Trophoblast cell (in vitro differentiated cells and primary cell): ENCODE results near the gene RPTOR.

ENCODE experiments used
- DNase-seq, 2 donors: peaks; one replicate each; pipeline ENCODE4 v3.0.0-alpha.2; 2016
- H2AFZ ChIP-seq: 2 replicates; pipeline ENCODE4 v1.6.1; 2013; ENCODE audit warnings: low read length, moderate library complexity, mild to moderate bottlenecking; ENCODE audit not compliant: insufficient read depth, poor library complexity
- H2AK5ac ChIP-seq: 2 replicates; pipeline ENCODE4 v1.6.1; 2013; ENCODE audit warnings: mild to moderate bottlenecking, low read length
- H2BK120ac ChIP-seq: 2 replicates; pipeline ENCODE4 v1.6.1; 2013; ENCODE audit warnings: low read length, mild to moderate bottlenecking, moderate library complexity; ENCODE audit not compliant: insufficient read depth, poor library complexity
- H2BK12ac ChIP-seq: 2 replicates; pipeline ENCODE4 v1.6.1; 2013; ENCODE audit warnings: mild to moderate bottlenecking, low read length, moderate library complexity
- H2BK5ac ChIP-seq: 2 replicates; pipeline ENCODE4 v1.6.1; 2013; ENCODE audit warnings: low read length, low read depth, moderate library complexity, mild to moderate bottlenecking; ENCODE audit not compliant: poor library complexity
- H3K14ac ChIP-seq: 2 replicates; pipeline ENCODE4 v1.6.1; 2013; ENCODE audit warnings: mild to moderate bottlenecking, low read length
- H3K18ac ChIP-seq: 2 replicates; pipeline ENCODE4 v1.6.1; 2013; ENCODE audit warnings: mild to moderate bottlenecking, low read length
- H3K23ac ChIP-seq: 2 replicates; pipeline ENCODE4 v1.6.1; 2013; ENCODE audit warnings: low read length
- H3K27ac ChIP-seq: 2 replicates; pipeline ENCODE4 v1.5.1; 2013; ENCODE audit warnings: low read depth, mild to moderate bottlenecking, inconsistent platforms, low read length, moderate library complexity
- H3K27me3 ChIP-seq: 2 replicates; pipeline ENCODE4 v1.6.1; 2013; ENCODE audit warnings: inconsistent platforms, mild to moderate bottlenecking, low read length, moderate library complexity; ENCODE audit not compliant: insufficient read depth
- H3K36me3 ChIP-seq, 2 experiments: 1 replicate in 1 of 2; 2 replicates in 1 of 2; pipeline ENCODE4 v1.6.1; 2013; ENCODE audit warnings: low read length in 2 of 2, mild to moderate bottlenecking in 2 of 2, moderate library complexity in 1 of 2; ENCODE audit not compliant: insufficient read depth in 2 of 2, control insufficient read depth in 1 of 2
- H3K4ac ChIP-seq: 2 replicates; pipeline ENCODE4 v1.6.1; 2013; ENCODE audit warnings: low read depth, mild to moderate bottlenecking, low read length, moderate library complexity
- H3K4me1 ChIP-seq, 2 experiments: 1 replicate in 1 of 2; 2 replicates in 1 of 2; pipeline ENCODE4 v1.6.1; 2013; ENCODE audit warnings: low read length in 2 of 2, mild to moderate bottlenecking in 2 of 2, moderate library complexity in 1 of 2; ENCODE audit not compliant: insufficient read depth in 2 of 2, control insufficient read depth in 1 of 2
- H3K4me2 ChIP-seq: 2 replicates; pipeline ENCODE4 v1.6.1; 2013; ENCODE audit warnings: inconsistent platforms, mild to moderate bottlenecking, low read length, moderate library complexity
- H3K4me3 ChIP-seq: 2 replicates; pipeline ENCODE4 v1.5.1; 2013; ENCODE audit warnings: mild to moderate bottlenecking, low read depth, low read length, inconsistent platforms
- H3K79me1 ChIP-seq: one replicate; pipeline ENCODE4 v1.6.1; 2013; ENCODE audit warnings: low read length
- H3K79me2 ChIP-seq: 2 replicates; pipeline ENCODE4 v1.6.1; 2013; ENCODE audit warnings: low read length, mild to moderate bottlenecking; ENCODE audit not compliant: control insufficient read depth, insufficient read depth, poor library complexity
- H3K9ac ChIP-seq: 2 replicates; pipeline ENCODE4 v1.6.1; 2013; ENCODE audit warnings: mild to moderate bottlenecking, low read length
- H3K9me3 ChIP-seq: 2 replicates; pipeline ENCODE4 v1.6.1; 2013; ENCODE audit warnings: low read depth, mild to moderate bottlenecking, control low read depth, inconsistent platforms, low read length; ENCODE audit not compliant: insufficient read depth
- H4K12ac ChIP-seq: 2 replicates; pipeline ENCODE4 v1.6.1; 2013; ENCODE audit warnings: low read depth, mild to moderate bottlenecking, low read length, moderate library complexity
- H4K8ac ChIP-seq: 2 replicates; pipeline ENCODE4 v1.6.1; 2013; ENCODE audit warnings: low read depth, mild to moderate bottlenecking, low read length, moderate library complexity
- H4K91ac ChIP-seq: one replicate; pipeline ENCODE4 v1.6.1; 2013; ENCODE audit warnings: low read depth, mild to moderate bottlenecking, low read length, moderate library complexity
- WGBS: extraction: QIAGEN DNeasy Blood & Tissue Kit; methylation state at CpG from one replicate; pipeline ENCODE4 v1.1.7; 2013; ENCODE audit warnings: missing lambda C conversion rate; ENCODE audit not compliant: insufficient read length, insufficient coverage; ENCODE audit errors: extremely low coverage; 5-methylcytosine and 5-hydroxymethylcytosine counted together

Gene RPTOR

DNA sequence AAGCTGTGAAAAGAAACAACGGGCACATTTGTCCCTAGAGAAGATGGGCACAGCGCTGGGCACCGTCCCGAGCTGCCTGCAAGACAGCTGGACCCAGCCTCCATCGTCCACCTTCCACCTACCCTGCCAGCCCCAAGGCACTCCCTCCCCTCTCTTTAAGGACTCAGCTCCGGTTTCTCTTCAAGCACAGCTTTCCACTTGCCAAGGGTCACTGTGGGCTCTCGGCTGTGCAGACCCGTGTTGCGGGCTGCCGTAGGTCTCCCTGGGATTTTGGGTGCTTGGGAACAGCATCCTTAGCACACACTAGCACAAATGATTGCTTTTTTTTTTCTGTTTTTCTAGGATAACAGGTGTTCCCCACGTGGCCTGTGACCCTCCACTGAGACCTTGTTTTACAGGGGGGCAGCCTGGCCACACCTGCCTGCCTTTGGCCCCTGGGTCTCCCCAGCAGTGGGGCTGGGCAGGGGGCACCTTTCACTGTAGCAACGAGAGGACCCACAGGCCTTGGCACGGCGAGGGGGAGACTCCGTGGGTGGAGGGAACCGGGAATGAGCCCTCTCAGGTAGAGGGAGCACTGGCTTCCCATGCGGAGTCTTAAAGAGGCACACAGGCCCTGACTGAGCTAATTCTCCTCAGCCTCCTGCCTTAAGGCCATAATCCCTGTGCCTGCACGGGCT lies 448.4 kb downstream of the RPTOR start:
- Histone ChIP-seq H4K91ac (no peak overlapping the region), H3K14ac (no peak overlapping the region), H4K12ac (peak overlapping the region; percentile 45), H2BK12ac (no peak overlapping the region), H3K36me3 (peaks cover 31 to 33% of the 10 kb centered on the region in 2 experiments), H3K4me2 (peak overlapping the region; percentile 95), H2BK120ac (no peak overlapping the region), H2AK5ac (no peak overlapping the region), H3K4ac (no peak overlapping the region), H4K8ac (peak overlapping the region; percentile 32), H3K23ac (no peak overlapping the region), H3K4me3 (no peak overlapping the region), H3K27ac (no peak overlapping the region), H3K4me1 (peaks cover 3% of the 10 kb centered on the region in 2 experiments), H3K79me1 (peaks cover 4% of the 10 kb centered on the region), H2BK5ac (no peak overlapping the region), H3K9me3 (peaks cover 3% of the 10 kb centered on the region), H3K9ac (no peak overlapping the region), H2AFZ (no peak overlapping the region), H3K18ac (no peak overlapping the region), H3K79me2 (peaks cover 5% of the 10 kb centered on the region), H3K27me3 (peaks cover 4% of the 10 kb centered on the region)
- WGBS, result no CpG with 5 or more reads among the region's 18 CpGs
- no peak for DNase-seq

DNA sequence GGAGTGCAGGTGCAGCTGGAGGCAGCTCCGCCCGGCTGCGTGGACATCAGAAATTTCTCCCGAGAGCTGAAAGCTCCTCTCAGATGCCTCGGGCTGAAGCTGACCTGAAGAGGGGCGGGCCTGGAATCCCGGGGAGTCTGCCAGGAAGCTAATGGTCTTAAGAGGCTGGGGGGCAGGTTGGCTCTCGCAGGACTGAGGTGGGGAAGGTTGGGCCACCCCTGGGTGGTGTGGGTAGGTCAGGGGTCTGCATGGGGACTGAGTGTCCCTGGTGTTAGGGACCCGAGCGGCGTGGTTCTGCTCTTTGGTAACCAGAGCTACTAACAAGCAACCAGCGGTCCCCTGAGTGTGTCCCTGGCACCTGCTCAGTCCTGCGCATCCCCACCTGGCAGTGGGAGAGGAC lies 450.5 kb downstream of the RPTOR start:
- H3K18ac ChIP-seq, result no peak overlapping the region
- no peak overlapping the region for H2BK120ac ChIP-seq
- peaks cover 50 to 53% of the 10 kb centered on the region in 2 experiments for H3K36me3 ChIP-seq
- DNase-seq, result no peak
- peaks cover 4% of the 10 kb centered on the region for H3K27me3 ChIP-seq
- no peak overlapping the region for H4K91ac ChIP-seq
- H3K23ac ChIP-seq, result no peak overlapping the region
- H3K9ac ChIP-seq, result no peak overlapping the region
- H3K4me2 ChIP-seq, result no peak overlapping the region
- H3K9me3 ChIP-seq, result peaks cover 5% of the 10 kb centered on the region
- WGBS, result no CpG with 5 or more reads among the region's 13 CpGs
- H2BK12ac ChIP-seq, result no peak overlapping the region
- no peak overlapping the region for H4K12ac ChIP-seq
- H4K8ac ChIP-seq, result no peak overlapping the region
- H2BK5ac ChIP-seq, result no peak overlapping the region
- H3K4me1 ChIP-seq, result peaks cover 0 to 3% of the 10 kb centered on the region in 2 experiments
- H2AFZ ChIP-seq, result no peak overlapping the region
- H3K79me2 ChIP-seq, result peaks cover 5% of the 10 kb centered on the region
- no peak overlapping the region for H3K4me3 ChIP-seq
- no peak overlapping the region for H2AK5ac ChIP-seq
- no peak overlapping the region for H3K27ac ChIP-seq
- H3K14ac ChIP-seq, result no peak overlapping the region
- no peak overlapping the region for H3K4ac ChIP-seq
- H3K79me1 ChIP-seq, result peaks cover 4% of the 10 kb centered on the region

DNA sequence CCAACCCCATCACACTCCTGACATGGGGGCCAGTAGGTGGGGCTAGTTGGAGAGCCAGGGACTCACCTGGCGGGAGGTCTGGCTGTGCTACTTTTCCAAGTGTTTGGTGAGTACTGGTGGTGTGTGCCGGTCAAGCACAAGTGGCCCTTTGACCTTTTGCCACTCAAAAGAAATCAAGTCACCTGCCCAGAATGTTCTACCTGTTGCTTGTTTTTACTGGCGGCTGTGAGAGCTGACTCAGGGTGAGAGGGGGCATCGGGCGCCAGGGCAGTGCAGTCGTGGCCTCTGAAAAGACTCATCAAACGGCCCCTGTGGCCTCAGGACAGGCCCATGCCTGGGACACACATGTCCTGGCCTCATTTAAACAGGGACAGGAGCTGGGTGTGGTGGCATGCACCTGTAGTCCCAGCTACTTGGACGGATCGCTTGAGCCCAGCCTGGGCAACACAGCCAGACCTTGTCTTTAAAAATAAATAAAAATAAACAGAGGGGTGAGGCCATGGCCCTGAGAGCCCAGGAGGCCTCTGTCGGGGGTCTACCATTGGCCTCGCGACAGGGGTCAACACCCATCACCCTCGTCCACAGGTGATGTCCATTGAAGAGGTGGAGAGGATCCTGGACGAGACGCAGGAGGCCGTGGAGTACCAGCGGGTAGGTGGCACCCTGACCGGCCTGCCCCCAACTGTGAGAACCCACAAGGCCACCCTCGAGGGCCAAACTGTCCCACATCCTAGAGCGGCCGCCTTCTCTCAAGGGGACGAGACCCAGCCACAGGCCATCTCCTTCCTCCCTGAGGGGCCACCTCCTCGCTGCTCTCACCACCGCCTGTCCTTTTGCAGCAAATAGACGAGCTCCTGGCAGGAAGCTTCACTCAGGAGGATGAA lies 452.0 kb downstream of the RPTOR start:
- no peak overlapping the region for H3K4me3 ChIP-seq
- H3K9me3 ChIP-seq, result peaks cover 6% of the 10 kb centered on the region
- no peak overlapping the region for H3K4ac ChIP-seq
- no peak for DNase-seq
- H3K23ac ChIP-seq, result no peak overlapping the region
- H4K91ac ChIP-seq, result no peak overlapping the region
- H2BK5ac ChIP-seq, result no peak overlapping the region
- H3K9ac ChIP-seq, result no peak overlapping the region
- H3K27ac ChIP-seq, result no peak overlapping the region
- H4K8ac ChIP-seq, result no peak overlapping the region
- no peak overlapping the region for H4K12ac ChIP-seq
- no peak overlapping the region for H2AFZ ChIP-seq
- no CpG with 5 or more reads among the region's 25 CpGs for WGBS
- H3K79me1 ChIP-seq, result peaks cover 2% of the 10 kb centered on the region
- H3K27me3 ChIP-seq, result peaks cover 4% of the 10 kb centered on the region
- H3K14ac ChIP-seq, result no peak overlapping the region
- H3K36me3 ChIP-seq, result peaks cover 50 to 56% of the 10 kb centered on the region in 2 experiments
- peaks cover 0 to 3% of the 10 kb centered on the region in 2 experiments for H3K4me1 ChIP-seq
- H3K4me2 ChIP-seq, result no peak overlapping the region
- no peak overlapping the region for H2BK120ac ChIP-seq
- no peak overlapping the region for H2AK5ac ChIP-seq
- no peak overlapping the region for H3K18ac ChIP-seq
- H2BK12ac ChIP-seq, result no peak overlapping the region
- H3K79me2 ChIP-seq, result peaks cover 5% of the 10 kb centered on the region

DNA sequence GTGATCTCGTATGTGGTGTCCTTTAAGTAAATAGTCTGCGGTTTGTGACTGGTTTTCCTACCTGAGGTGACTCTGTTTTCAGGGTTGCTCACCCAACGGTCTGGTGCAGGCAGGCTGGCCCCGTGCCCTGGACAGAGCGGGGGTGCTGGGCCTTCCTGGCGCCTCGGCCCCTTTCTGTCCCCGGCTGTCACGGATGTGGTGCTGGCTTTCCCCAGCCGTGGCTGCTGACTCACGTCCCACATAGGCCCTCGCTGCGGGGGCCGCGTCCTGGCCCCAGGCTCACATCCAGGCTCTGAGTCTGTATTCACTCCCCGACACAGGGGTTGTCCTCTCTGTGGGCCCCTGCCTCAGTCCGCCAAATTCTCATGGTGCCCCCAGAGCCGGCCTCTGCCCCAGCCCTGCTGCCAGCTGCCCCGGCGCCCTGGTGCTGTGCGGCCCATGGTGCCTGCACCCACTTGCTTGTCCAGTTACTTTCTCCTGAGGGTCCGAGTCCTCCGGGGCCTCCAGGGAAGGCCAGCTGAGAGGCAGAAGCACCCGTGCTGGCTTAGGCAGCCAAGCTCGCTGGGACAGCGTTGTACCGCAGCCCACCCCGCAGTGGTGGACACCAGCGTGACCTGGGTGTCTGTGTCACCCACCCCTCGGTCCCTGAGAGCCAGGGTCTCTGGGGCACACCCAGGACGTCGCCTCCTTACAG lies 452.9 kb downstream of the RPTOR start:
- Histone ChIP-seq H4K91ac (no peak overlapping the region), H2BK5ac (no peak overlapping the region), H4K12ac (no peak overlapping the region), H3K27ac (no peak overlapping the region), H3K9ac (no peak overlapping the region), H3K27me3 (no peaks in the 10 kb centered on the region), H2BK12ac (no peak overlapping the region), H3K79me1 (no peaks in the 10 kb centered on the region), H3K4ac (no peak overlapping the region), H2AK5ac (no peak overlapping the region), H3K18ac (no peak overlapping the region), H3K4me3 (no peak overlapping the region), H2AFZ (no peak overlapping the region), H3K79me2 (no peaks in the 10 kb centered on the region), H3K9me3 (peaks cover 6% of the 10 kb centered on the region), H3K4me2 (no peak overlapping the region), H3K4me1 (peaks cover 0 to under 1% of the 10 kb centered on the region in 2 experiments), H4K8ac (no peak overlapping the region), H2BK120ac (no peak overlapping the region), H3K23ac (no peak overlapping the region), H3K14ac (no peak overlapping the region), H3K36me3 (peaks cover 50 to 56% of the 10 kb centered on the region in 2 experiments)
- WGBS, result no CpG with 5 or more reads among the region's 32 CpGs
- DNase-seq, result no peak
